K562 (cell line): ENCODE results near the gene CKS2. TPM values are rescaled to one million over a fixed set of nuclear protein-coding genes. Genes with fewer than 3 reads are reported as not detected.

ENCODE experiments used
- ATAC-seq: fragments of 200-7000 bp; cut with Tn5 transposase; 3 replicates; pipeline ENCODE4 v1.9.1; 2020; ENCODE audit warnings: moderate library complexity
- BruUV-seq: library from RNA; stranded (reverse); fragments of 400-500 nt; replicated peaks from 2 replicates; lab custom pipeline; 2021; lab: Mats Ljungman, UMichigan
- CTCF ChIA-PET: fragments of 300-600 bp; formaldehyde crosslinking; extraction: SDS; loops from one replicate; lab custom pipeline; 2021; ENCODE audit warnings: low intra/inter-chr PET ratio; lab: Yijun Ruan, JAX
- POLR2A ChIA-PET: fragments of 300-600, 350-650 bp; sonication (Branson Sonifier 250); formaldehyde crosslinking; extraction: SDS; loops from one replicate; lab custom pipeline; 2021; ENCODE audit warnings: antibody characterized with exemption, inconsistent platforms; lab: Yijun Ruan, JAX
- DNase-seq, 4 experiments: peaks; one replicate each; pipeline versions ENCODE4 v3.0.0 to v3.0.0-alpha.2; 2011 to 2018; ENCODE audit warnings: low spot score in 3 of 4, mixed read lengths in 3 of 4; ENCODE audit errors: extremely low read depth in 1 of 4
- FAIRE-seq: peaks from 2 replicates; lab custom pipeline; 2011; peaks lifted over from hg19 to GRCh38; lab: Jason Lieb, UNC
- H2AFZ ChIP-seq: 2 replicates; pipeline ENCODE4 v1.6.0; 2011; ENCODE audit warnings: low read depth, low read length, control low read depth, inconsistent platforms
- H3K27ac ChIP-seq: fragments of 200-600 bp; 3 replicates; pipeline ENCODE4 v1.8.0; 2011; ENCODE audit warnings: low read depth, mild to moderate bottlenecking, control low read depth, inconsistent platforms, low read length, moderate library complexity, mixed read lengths; ENCODE audit errors: extremely low read depth
- H3K27me3 ChIP-seq, 2 experiments: fragments of 300-600 bp in 1 of 2; 2 replicates in 1 of 2; 3 replicates in 1 of 2; pipeline versions ENCODE4 v1.6.0 to v1.8.0; 2011; ENCODE audit warnings: inconsistent platforms in 2 of 2, low read length in 2 of 2, mild to moderate bottlenecking in 1 of 2, mixed read lengths in 1 of 2, moderate library complexity in 1 of 2; ENCODE audit not compliant: control insufficient read depth in 2 of 2, insufficient read depth in 2 of 2
- H3K36me3 ChIP-seq: fragments of 300-600 bp; 3 replicates; pipeline ENCODE4 v1.8.0; 2011; ENCODE audit warnings: mild to moderate bottlenecking, low read length, inconsistent platforms; ENCODE audit not compliant: control insufficient read depth, insufficient read depth
- H3K4me1 ChIP-seq, 2 experiments: fragments of 200-600 bp in 1 of 2; replicated peaks in 1 of 2; 2 replicates in 1 of 2; 3 replicates in 1 of 2; pipeline versions ENCODE4 v1.5.1 to v1.8.0; 2011; ENCODE audit warnings: inconsistent platforms in 2 of 2, low read length in 2 of 2, mild to moderate bottlenecking in 1 of 2, mixed read lengths in 1 of 2, moderate library complexity in 1 of 2; ENCODE audit not compliant: control insufficient read depth in 2 of 2, insufficient read depth in 2 of 2
- H3K4me2 ChIP-seq: 2 replicates; pipeline ENCODE4 v1.6.1; 2011; ENCODE audit warnings: low read length, control low read depth, inconsistent platforms, mixed read lengths; ENCODE audit not compliant: insufficient read depth
- H3K4me3 ChIP-seq: fragments of 200-600 bp; sonication (generic), shearing (Covaris generic); 2 replicates; pipeline ENCODE4 v1.5.1; 2016; ENCODE audit warnings: control low read depth, inconsistent platforms
- H3K79me2 ChIP-seq: fragments of 200-600 bp; 3 replicates; pipeline ENCODE4 v1.8.0; 2011; ENCODE audit warnings: low read length, inconsistent platforms; ENCODE audit not compliant: control insufficient read depth, insufficient read depth
- H3K9ac ChIP-seq, 2 experiments: 2 replicates each; pipeline versions ENCODE4 v1.6.0 to v1.6.1; 2011; ENCODE audit warnings: low read depth in 2 of 2, low read length in 2 of 2, control low read depth in 1 of 2, inconsistent platforms in 1 of 2, mild to moderate bottlenecking in 1 of 2, mixed read lengths in 1 of 2; ENCODE audit not compliant: insufficient read depth in 1 of 2
- H3K9me1 ChIP-seq: one replicate; pipeline ENCODE4 v1.6.0; 2011; ENCODE audit warnings: inconsistent platforms, mild to moderate bottlenecking, low read length, moderate library complexity; ENCODE audit not compliant: control insufficient read depth, insufficient read depth
- H3K9me3 ChIP-seq: replicated peaks from 2 replicates; pipeline ENCODE4 v1.5.1; 2011; ENCODE audit warnings: low read depth, low read length, inconsistent platforms; ENCODE audit not compliant: control insufficient read depth, insufficient read depth
- H4K20me1 ChIP-seq: replicated peaks from 2 replicates; pipeline ENCODE4 v1.6.1; 2011; ENCODE audit warnings: low read length, inconsistent platforms, mixed read lengths; ENCODE audit not compliant: control insufficient read depth, insufficient read depth
- AFF4 ChIP-seq: sonication (generic); formaldehyde crosslinking; IDR thresholded peaks from 2 replicates; pipeline ENCODE4 v1.8.0; 2023; ENCODE audit warnings: mild to moderate bottlenecking, missing genetic modification reagents
- CEBPZ ChIP-seq: fragments of 150-350 bp; IDR thresholded peaks from 2 replicates; pipeline ENCODE4 v1.6.1; 2014; ENCODE audit warnings: low read depth, mild to moderate bottlenecking, low read length, borderline replicate concordance
- GTF2F1 ChIP-seq: IDR thresholded peaks from 2 replicates; pipeline ENCODE4 v1.6.1; 2011; ENCODE audit warnings: low read depth, low read length, improper control_type of control experiment
- HDAC8 ChIP-seq: fragments of 450-650 bp; IDR thresholded peaks from 2 replicates; pipeline ENCODE4 v1.6.1; 2016; ENCODE audit warnings: mild to moderate bottlenecking, missing genetic modification characterization, moderate library complexity, missing compliant biosample characterization
- HEY1 ChIP-seq: fragments of 250-450 bp; sonication (Bioruptor Pico); IDR thresholded peaks from 2 replicates; pipeline ENCODE4 v1.5.0; 2020; ENCODE audit warnings: mild to moderate bottlenecking, moderate library complexity, borderline replicate concordance
- HIVEP1 ChIP-seq: fragments of 250-450 bp; sonication (Bioruptor Pico); IDR thresholded peaks from 2 replicates; pipeline ENCODE4 v1.4.0; 2020; ENCODE audit warnings: mild to moderate bottlenecking
- MXI1 ChIP-seq: IDR thresholded peaks from 2 replicates; pipeline ENCODE4 v1.6.1; 2011; ENCODE audit warnings: low read depth, mild to moderate bottlenecking, improper control_type of control experiment, low read length
- NCOA4 ChIP-seq: fragments of 450-650 bp; IDR thresholded peaks from 2 replicates; pipeline ENCODE4 v1.6.1; 2018; ENCODE audit warnings: mild to moderate bottlenecking; ENCODE audit not compliant: partially characterized antibody
- TCF15 ChIP-seq: fragments of 250-450 bp; sonication (Bioruptor Pico); IDR thresholded peaks from 2 replicates; pipeline ENCODE4 v1.8.0; 2022; ENCODE audit warnings: moderate library complexity, mild to moderate bottlenecking, inconsistent platforms
- TCF7 ChIP-seq: sonication (generic); IDR thresholded peaks from 2 replicates; pipeline ENCODE4 v1.6.1; 2016; ENCODE audit warnings: antibody characterized with exemption, borderline replicate concordance
- ZNF3 ChIP-seq: fragments of 250-450 bp; sonication (Bioruptor Pico); IDR thresholded peaks from 2 replicates; pipeline ENCODE4 v1.5.0; 2021; ENCODE audit warnings: mild to moderate bottlenecking, moderate library complexity
- ZNF41 ChIP-seq: fragments of 250-450 bp; sonication (Bioruptor Pico); conservative IDR thresholded peaks from 2 replicates; pipeline ENCODE4 v1.4.0; 2020; ENCODE audit warnings: mild to moderate bottlenecking
- WGBS: fragments of 100-300 bp; shearing (Covaris generic); methylation state at CpG from one replicate; pipeline ENCODE4 v1.1.6; 2016; ENCODE audit warnings: low coverage, mixed read lengths; ENCODE audit not compliant: insufficient coverage; ENCODE audit errors: missing lambda C conversion rate; 5-methylcytosine and 5-hydroxymethylcytosine counted together
- in situ Hi-C: fragments of 300-500 bp; cut with MboI; formaldehyde crosslinking; loops from 4 replicates; pipeline ENCODE4 v1.15.0; 2018; ENCODE audit warnings: inconsistent platforms, mixed read lengths
- intact Hi-C: fragments of 100-400 bp; cut with micrococcal nuclease; formaldehyde crosslinking; loops from 2 replicates; pipeline ENCODE4 v1.14.2; 2022
- polyA plus RNA-seq, 8 experiments: library from polyadenylated mRNA; depleted of rRNA in 4 of 8; stranded (reverse) in 5 of 8; unstranded in 3 of 8; fragments of >200 nt; fragmentation: Nextera tagmentation in 2 of 8; fragmentation: Illumina TruSeq in 1 of 8; extraction: Ambion mirVana in 2 of 8; extraction: Trizol in 1 of 8; gene quantifications; 2 replicates each; pipeline versions ENCODE4 v1.2.1 to v1.2.3, GENCODE V29; 2011 to 2014; ENCODE audit warnings: inconsistent platforms in 1 of 8, missing spikeins in 1 of 8
- total RNA-seq, 7 experiments: library from RNA; depleted of rRNA in 6 of 7; stranded (reverse); fragments of >200 nt in 6 of 7; fragmentation: Illumina TruSeq in 2 of 7; extraction: Trizol in 2 of 7; gene quantifications; 2 replicates each; pipeline versions ENCODE4 v1.2.1 to v1.2.3, GENCODE V29; 2011 to 2021; ENCODE audit warnings: low replicate concordance in 1 of 7

Gene CKS2
- total and polyA plus RNA-seq, 9 of the 15 experiments (the other 6 are each of a cell fraction or from before 2014, with no cell fraction given), result 123 to 941 (median 321) TPM

GRCh38 chr9:89330513-89330912 is 19.5 kb downstream of the CKS2 start:
- FAIRE-seq, result no peak
- Histone ChIP-seq H3K9me3 (no peaks in the 10 kb centered on the region), H2AFZ (no peak overlapping the region), H3K9ac (no peak overlapping the region), H3K4me1 (no peaks in the 10 kb centered on the region), H3K4me3 (no peak overlapping the region), H3K9me1 (no peaks in the 10 kb centered on the region), H3K27ac (no peak overlapping the region), H4K20me1 (no peaks in the 10 kb centered on the region), H3K27me3 (no peaks in the 10 kb centered on the region), H3K4me2 (no peak overlapping the region), H3K79me2 (peaks cover under 1% of the 10 kb centered on the region; the same call in 2 of the 3 replicates), H3K36me3 (peaks cover 73% of the 10 kb centered on the region; the same call in 2 of the 3 replicates)
- BruUV-seq, result no TSS peak
- in situ Hi-C loops, result no loop called here
- WGBS, result 100% methylated on average over 1 of the region's 7 CpGs
- POLR2A ChIA-PET, result interaction anchor here (0.8 kb wide), 1 partner anchor 8 kb away, joined by 3 read pairs; no protein-coding TSS in a partner anchor
- intact Hi-C loops, result no loop called here
- TF ChIP-seq GTF2F1 (no peak), HIVEP1 (CRISPR knock-in tag) (no peak), CEBPZ (no peak), TCF15 (no peak), NCOA4 (no peak), TCF7 (no peak), ZNF3 (CRISPR knock-in tag) (no peak), HDAC8 (tag) (no peak), HEY1 (no peak), ZNF41 (CRISPR knock-in tag) (no peak), AFF4 (CRISPR knock-in tag) (no peak), MXI1 (no peak)
- CTCF ChIA-PET, result no interaction called here
- DNase-seq, result no peak
- ATAC-seq, result no peak
